ENCODE data around the gene SLFNL1.

Gene SLFNL1

GRCh38 chr1:41021526-41022308, at the start of gene SLFNL1:
TSS of gene SLFNL1 (minus strand) at chr1:41021725. CDS start at chr1:41020660, 1,065 bp downstream.
- DNase-seq: peak; percentile 20

- no peak for DNase-seq
Observed at GRCh38 chr1:41056907-41057306, 35.4 kb upstream of the SLFNL1 start.

- no peak for DNase-seq
Observed at GRCh38 chr1:41053316-41053715, 31.8 kb upstream of the SLFNL1 start.

GRCh38 chr1:41051022-41051421, 29.5 kb upstream of the SLFNL1 start:
- DNase-seq: peak; percentile 8

DNA sequence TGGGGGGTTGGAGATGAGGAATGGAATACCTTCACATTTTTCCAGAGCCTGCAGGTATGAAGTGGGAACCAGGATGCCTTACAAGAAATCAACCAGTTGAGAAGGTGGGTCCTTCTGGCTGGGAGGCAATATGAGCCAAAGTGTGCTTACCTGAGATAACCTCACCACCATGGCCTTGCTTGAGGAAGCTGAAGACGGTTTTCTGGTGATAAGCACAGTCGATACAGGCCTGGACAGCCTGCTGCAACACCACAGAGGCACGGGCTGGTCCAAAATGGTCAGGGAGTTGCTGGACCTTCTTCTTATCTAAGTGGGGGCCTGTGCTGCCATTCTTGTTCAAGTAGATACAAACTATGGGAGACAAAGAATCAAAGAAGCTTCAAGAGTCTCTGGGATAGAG, 27.0 kb upstream of the SLFNL1 start:
- no peak for DNase-seq

DNA sequence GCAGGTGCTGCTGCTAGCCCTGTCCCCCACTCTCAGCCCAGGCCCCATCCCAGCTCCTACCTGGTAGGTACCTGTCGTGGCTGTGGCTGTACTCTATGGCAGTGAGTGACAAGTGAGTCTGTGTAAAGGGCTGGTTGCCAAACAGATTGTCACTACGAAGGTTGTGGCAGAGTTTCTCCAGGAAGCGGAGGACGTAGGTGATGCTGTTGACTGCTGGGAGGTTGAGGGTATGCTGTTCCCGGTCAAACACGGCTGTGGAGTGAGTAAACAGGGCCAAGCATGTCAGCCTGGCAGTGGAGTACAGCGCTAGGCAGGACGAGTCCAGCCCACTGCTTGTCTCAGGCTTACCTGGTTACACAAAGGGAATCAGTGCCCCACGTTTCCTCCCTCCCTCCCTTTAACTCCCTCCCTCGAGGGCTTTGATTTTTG, 24.8 kb upstream of the SLFNL1 start:
- DNase-seq: no peak

DNA sequence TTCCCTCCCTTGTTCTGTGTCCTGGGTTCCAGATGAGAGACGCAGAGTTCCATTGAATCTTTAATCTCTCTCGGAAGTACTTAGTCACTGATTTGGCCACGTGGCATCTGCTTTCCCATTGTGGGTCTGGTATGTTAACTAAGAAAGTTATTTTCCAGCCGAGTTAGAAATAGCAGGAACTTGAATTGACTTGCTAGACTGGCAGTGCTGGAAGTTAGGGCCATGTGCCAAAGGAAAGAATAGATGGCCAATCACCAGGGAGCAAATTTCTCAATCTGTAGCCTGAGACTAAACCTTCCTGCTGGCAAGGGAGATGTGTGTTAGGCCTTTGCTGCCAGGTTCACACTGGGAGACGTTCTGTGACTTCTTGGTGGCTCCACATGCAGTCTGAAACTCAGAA, 24.2 kb upstream of the SLFNL1 start:
- DNase-seq: peak; percentile 35

DNA sequence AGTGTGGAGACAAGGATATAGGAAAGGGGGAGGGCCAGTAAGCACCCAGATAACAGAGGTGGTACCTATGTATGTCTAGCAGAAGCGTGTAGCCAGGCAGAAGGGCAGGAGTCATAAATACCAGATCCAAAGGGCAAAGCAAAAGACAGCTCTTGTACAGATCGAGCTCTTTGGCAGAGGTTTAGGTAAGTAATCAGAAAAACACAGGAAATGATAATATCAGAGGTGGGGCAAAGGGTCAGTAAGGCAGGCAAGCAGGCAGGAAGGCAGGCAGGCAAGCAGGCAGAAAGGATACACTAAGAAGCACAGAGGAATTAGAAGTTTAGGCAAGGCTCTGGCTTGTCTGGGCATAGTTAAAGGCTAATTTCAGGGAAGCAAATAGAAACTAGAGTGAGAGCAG, 22.7 kb upstream of the SLFNL1 start:
- no peak for DNase-seq

GRCh38 chr1:41041614-41042270, 20.2 kb upstream of the SLFNL1 start:
- DNase-seq: no peak

DNA sequence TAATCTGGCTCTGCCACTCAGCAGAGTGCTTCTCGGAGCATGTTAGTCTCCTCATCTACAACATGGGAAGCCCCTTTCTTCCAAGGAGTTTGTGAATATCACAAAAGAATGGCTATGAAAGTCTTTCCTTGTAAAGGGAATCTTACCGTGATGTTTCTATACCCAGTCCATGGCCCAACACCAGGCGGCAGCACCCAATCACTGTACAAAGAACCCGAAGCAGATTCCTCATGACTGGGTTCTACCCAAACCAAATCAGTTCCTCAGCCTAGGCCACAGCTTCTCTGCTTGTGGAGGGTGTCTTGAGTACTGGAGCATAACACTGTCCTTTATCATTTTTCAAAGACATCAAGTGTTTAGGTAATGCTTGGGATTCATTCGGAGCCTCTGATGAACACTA, 16.6 kb upstream of the SLFNL1 start:
- no peak for DNase-seq

DNA sequence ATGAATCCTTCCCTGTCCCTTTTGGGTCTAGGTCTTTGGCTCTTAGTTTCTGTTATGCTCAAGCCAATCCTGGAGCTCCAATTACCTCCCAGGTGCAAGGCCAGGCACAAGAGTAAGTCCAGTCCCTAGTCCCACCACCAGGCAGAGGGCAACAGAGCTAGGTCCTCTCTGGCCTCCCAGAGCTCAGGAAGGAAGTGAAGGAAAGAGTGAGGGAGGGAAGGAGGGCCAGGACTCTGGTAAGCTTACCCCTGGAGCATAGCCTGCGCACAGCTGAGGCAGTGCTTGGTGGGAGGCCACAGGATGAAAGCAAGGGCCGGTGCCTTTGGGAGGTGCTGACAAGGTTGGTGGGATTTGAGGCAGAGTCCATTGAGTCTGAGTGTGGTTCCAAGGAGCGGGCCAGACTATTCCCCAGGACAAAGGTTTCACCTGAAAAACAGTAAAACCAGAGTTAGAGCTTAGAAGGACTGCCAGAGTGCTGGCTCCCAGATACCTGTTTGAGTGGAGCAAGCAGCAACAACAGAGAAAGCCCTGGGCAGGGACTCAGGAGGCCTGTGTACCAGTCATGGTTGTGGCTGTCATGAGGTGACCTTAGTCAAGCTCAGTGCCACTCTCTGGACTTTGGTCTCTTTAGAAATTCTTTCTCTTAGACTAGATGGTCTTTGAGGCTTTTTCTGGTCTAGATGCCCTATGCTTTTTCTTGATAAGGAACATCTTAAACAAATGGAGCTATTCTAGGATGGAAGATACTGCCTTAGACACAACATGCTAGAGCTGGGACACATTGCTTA, 15.8 kb upstream of the SLFNL1 start:
- no peak for DNase-seq

- no peak for DNase-seq
Observed at GRCh38 chr1:41033272-41033671, 11.7 kb upstream of the SLFNL1 start.

GRCh38 chr1:41032147-41032546, 10.6 kb upstream of the SLFNL1 start:
- no peak for DNase-seq

DNA sequence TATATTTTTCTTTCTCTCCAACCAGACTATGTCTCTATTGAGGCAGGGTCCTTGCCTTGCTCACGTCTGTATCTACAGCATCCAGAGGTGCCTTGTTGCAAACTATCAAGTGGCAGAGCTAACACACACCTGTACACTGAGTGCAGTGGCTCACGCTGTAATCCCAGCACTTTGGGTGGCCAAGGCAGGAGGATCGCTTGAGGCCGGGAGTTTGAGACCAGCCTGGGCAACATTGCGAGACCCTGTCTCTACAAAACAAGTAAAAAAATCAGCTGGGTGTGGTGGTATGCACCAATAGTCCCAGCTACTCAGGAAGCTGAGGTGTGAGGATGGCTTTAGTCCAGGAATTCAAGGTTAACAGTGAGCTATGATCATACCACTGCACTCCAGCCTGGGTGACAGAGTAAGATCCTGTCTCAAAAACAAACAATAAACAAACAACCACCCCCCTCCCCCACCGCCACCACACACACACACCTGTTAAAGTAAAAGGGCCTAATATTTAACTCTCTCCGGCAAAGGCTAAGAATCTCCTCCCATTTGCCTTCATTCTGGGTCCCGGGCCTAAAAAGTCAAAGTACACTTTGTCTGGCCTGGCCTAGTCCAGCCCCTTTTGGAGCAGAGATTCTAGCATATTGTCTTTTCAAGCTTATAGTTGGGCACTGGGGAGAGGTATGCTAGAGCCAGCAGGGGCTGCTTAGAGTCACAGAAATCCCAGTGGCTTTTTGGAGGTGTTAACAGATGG, 9.5 kb upstream of the SLFNL1 start:
- DNase-seq: no peak

- no peak for DNase-seq
Observed at GRCh38 chr1:41028034-41028642, 6.6 kb upstream of the SLFNL1 start.

DNA sequence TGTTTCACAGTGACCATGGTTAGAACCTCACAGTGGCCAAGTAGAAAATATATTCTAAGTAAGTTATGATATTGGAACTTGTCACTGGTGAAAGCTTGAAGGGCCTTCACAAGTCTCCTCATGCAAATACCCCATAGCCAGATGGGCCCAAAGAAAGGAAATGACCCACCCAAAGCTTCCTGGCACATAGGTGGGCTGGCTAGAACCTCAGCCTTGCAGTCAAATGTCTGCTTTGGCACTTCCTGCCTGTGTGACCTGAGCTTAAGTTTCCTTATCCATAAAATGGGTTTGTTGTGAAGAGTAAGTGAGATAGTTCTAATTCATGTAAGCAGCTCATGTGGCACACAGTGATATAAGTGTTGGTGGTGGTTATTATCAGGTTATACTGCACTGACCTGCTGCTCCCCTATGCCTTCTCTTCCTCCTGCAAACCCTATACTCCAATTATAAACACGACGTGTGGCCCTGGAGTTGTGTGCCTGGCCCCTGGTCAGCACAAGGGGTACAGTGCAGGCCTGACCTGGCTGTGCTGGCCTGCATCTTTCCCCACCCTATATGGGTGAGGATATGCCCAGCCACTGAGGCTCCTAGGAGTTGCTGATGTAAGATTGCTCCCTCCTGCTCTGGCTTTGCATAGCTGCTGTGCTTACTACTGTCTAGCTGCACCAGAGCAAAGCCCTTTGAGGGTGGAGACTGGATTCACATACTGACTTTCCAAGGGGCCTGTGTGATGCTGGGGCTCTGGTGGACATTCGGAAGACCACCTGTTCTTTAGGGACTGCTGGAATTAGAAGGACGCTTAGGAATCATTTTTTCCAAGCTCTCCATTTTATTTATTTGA, 4.7 kb upstream of the SLFNL1 start:
- no peak for DNase-seq

- DNase-seq: no peak
Observed at GRCh38 chr1:41024953-41025352, 3.4 kb upstream of the SLFNL1 start.

DNA sequence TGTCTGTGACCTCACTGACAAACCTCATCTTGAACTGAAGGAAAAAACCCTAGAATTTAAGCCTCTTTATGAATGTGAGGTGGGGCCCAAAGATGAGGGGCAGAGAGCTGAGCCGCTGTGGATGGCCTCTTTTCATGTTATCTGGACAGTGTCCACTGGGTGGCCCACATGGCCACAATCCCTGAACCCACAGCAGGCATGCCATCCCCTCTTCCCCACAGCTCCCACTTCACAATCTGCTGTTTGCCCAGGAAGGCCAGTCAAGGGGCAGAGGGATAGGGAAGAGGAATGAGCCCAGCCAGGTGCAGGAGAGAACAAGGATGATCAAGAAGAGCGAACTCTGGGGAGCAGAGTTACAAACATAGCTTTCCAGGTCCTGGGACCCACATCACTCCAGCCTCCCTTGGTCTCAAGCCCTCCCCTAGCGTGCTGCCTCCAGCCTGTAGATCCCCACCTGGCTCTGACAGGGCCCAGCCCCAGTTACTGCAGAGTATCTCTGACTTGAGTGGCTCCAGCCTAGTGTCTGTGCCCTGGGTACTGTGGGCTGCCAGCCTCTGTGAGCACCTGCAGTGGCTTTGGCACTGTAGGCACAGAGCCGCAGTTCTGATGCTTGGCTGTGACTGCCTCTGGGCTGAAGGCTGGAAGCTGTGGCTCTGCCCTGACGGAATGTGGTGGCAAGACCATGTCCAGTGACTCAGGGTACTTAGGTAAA, 1.9 kb upstream of the SLFNL1 start:
- peak; percentile 13 for DNase-seq

- DNase-seq: no peak
Observed at GRCh38 chr1:41022424-41022823, 899 bp upstream of the SLFNL1 start.

DNA sequence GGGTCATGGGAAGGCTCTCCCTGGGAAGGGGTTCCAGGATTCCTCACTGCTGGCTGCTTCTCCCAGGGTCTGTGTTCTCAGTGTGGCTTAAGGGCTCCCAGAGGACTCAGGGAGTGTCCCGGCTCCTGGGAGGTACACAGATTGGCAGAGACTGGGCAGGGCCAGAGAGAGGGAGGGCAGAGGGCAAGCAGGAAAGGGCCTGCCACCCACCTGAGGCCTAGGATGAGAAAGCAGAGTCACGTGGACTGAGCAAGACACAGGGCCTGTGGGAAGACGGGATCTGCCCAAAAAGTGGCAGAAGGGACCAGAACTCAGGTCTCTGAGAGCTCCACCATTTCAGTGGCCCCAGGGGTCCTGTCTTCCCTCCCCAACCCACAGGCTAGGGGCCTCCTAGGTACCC, 871 bp downstream of the SLFNL1 start:
- DNase-seq: no peak

GRCh38 chr1:41020109-41020576, 1.4 kb downstream of the SLFNL1 start:
- no peak for DNase-seq
